HFFc6 (cell line): ENCODE measurements around the gene HOTAIR. TPM values are rescaled to one million over a fixed set of nuclear protein-coding genes. Genes with fewer than 3 reads are reported as not detected.
A peak's percentile ranks its signal among the peaks of the same experiment; 100 is the strongest.

Experiments used
- DNase-seq: peaks from one replicate; pipeline ENCODE4 v3.0.0-alpha.2; 2018
- H3K27ac Mint-ChIP-seq: 2 replicates; pipeline ENCODE4 v1.8.0; 2020; ENCODE audit warnings: mild to moderate bottlenecking, mixed read lengths
- H3K27me3 Mint-ChIP-seq: 2 replicates; pipeline ENCODE4 v1.8.0; 2021; ENCODE audit warnings: mild to moderate bottlenecking, moderate library complexity, mixed read lengths; ENCODE audit not compliant: insufficient read depth
- H3K36me3 Mint-ChIP-seq: 2 replicates; pipeline ENCODE4 v1.8.0; 2021; ENCODE audit warnings: low read depth, mixed read lengths
- H3K4me1 Mint-ChIP-seq: 2 replicates; pipeline ENCODE4 v1.8.0; 2020; ENCODE audit warnings: low read depth, mixed read lengths
- H3K4me3 Mint-ChIP-seq: 2 replicates; pipeline ENCODE4 v1.8.0; 2020; ENCODE audit warnings: mild to moderate bottlenecking, moderate library complexity, mixed read lengths
- H3K9me3 Mint-ChIP-seq: 2 replicates; pipeline ENCODE4 v1.8.0; 2020; ENCODE audit warnings: mild to moderate bottlenecking, mixed read lengths
- total RNA-seq, 6 experiments: library from RNA; stranded (reverse); fragmentation: NEBNext Ultra II Directional; extraction: Animal tissue kit (Norgen Biotek cat#: 25700); gene quantifications; 2 replicates in 1 of 6; 3 replicates in 5 of 6; pipeline ENCODE4 v1.2.3, GENCODE V29; 2021
- TF ChIP-seq, protein P1 (sequence below): fragments of 200-600 bp; sonication (generic); IDR thresholded peaks from 2 replicates; pipeline ENCODE4 v1.5.0; 2021; ENCODE audit warnings: antibody characterized with exemption, mild to moderate bottlenecking

Gene HOTAIR
- total RNA-seq, 6 experiments from 2014 or later: 0.26 to 3.7 (median 2.8) TPM; not detected in 1

DNA sequence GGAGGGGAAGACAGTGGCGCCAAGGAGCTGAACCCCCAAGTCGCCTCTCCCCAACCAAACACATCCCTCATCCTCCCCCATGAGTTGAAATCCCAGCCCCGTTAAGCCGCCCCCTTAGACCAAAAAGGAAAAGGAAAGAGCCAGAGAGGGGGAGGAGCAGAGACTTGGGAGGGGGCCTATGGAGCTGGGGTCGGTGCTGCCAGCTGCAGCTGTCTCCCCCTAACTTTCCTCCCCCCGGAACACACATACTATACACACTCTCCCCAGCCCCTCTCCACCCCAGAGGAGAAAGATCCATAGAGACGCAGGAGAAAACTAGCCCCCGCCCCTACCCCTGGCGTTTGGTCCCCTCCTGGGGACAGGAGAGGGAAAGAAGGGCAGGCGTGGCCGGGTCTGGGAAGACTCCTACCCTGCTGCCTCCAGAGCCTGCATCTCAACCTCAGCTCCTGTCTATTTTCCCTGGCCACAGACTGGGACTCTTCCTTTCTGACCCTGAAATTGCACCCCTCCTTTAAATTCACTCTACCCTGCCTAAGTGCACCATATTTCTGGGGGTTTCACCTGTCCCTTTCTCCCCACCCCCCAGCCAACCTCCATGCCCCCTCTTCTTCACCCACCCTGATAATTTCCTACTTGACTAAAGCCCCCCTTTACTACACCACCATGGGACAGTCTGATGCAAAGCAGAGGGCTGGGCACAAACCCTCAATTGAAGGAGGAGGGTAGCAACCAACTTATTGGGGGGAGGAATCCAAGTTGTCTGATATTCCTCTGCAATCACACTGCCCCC lies 23.6 kb upstream of the HOTAIR start:
- TF ChIP-seq, protein P1, sequence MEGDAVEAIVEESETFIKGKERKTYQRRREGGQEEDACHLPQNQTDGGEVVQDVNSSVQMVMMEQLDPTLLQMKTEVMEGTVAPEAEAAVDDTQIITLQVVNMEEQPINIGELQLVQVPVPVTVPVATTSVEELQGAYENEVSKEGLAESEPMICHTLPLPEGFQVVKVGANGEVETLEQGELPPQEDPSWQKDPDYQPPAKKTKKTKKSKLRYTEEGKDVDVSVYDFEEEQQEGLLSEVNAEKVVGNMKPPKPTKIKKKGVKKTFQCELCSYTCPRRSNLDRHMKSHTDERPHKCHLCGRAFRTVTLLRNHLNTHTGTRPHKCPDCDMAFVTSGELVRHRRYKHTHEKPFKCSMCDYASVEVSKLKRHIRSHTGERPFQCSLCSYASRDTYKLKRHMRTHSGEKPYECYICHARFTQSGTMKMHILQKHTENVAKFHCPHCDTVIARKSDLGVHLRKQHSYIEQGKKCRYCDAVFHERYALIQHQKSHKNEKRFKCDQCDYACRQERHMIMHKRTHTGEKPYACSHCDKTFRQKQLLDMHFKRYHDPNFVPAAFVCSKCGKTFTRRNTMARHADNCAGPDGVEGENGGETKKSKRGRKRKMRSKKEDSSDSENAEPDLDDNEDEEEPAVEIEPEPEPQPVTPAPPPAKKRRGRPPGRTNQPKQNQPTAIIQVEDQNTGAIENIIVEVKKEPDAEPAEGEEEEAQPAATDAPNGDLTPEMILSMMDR: no peak
- Mint-ChIP-seq H3K9me3 (no peaks in the 10 kb centered on the region), H3K4me3 (no peak overlapping the region), H3K4me1 (no peaks in the 10 kb centered on the region), H3K27me3 (peaks cover 73% of the 10 kb centered on the region), H3K36me3 (no peaks in the 10 kb centered on the region), H3K27ac (no peak overlapping the region)
- no peak for DNase-seq

DNA sequence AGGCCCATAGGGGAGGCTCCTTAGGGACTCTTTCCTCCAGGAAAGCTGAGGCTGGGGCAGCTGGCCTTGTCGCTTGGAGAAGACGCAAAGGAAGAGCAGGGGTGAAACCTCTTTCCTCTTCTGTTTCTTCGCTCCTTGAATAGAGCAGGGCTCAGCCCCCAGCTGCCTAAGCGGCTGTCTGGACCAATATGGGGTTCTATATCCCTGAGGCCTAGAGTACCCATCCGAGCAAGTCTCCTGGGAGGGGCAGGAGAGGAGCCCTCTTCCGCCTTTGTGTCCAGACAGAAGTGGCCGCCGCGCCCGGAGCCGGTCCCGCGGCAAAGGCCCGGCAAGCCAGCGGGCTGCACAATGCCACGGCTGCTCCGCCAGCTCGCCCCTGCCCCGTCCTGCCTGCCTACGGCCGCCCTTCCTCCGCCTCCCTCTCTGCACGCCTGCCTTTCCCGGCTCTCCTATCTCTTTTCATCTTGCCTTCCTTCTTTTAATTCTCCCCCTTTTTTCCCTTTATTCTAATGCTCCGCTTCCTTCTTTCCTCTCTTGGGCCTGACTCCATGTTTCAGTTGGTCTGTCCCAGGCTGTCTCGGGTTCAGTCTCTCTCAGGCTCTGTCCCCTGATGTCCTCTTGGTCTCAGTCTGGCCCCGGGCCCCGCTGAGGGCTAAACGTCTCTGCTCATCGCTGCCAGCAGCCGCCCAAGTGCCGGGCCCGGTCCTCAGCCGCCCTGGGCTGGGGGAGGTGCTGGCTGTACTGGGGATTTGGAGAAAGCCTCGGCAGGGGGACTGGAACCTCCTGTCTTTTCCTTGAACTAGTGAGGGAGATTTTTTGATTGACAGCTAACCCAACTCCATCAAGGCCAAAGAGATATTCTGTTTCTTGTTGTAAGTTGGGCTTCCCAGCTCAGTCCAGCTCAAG lies 22.7 kb upstream of the HOTAIR start:
- Mint-ChIP-seq H3K27ac (no peak overlapping the region), H3K9me3 (no peaks in the 10 kb centered on the region), H3K36me3 (no peaks in the 10 kb centered on the region), H3K27me3 (peaks cover 68% of the 10 kb centered on the region), H3K4me3 (no peak overlapping the region), H3K4me1 (no peaks in the 10 kb centered on the region)
- TF ChIP-seq, protein P1: no peak
- DNase-seq: no peak

GRCh38 chr12:53996240-53997203 lies 21.8 kb upstream of the HOTAIR start:
- DNase-seq: no peak
- no peaks in the 10 kb centered on the region for H3K36me3 Mint-ChIP-seq
- H3K4me3 Mint-ChIP-seq: no peak overlapping the region
- H3K27ac Mint-ChIP-seq: no peak overlapping the region
- TF ChIP-seq, protein P1: no peak
- H3K27me3 Mint-ChIP-seq: peaks cover 69% of the 10 kb centered on the region
- H3K9me3 Mint-ChIP-seq: no peaks in the 10 kb centered on the region
- H3K4me1 Mint-ChIP-seq: no peaks in the 10 kb centered on the region

- no peaks in the 10 kb centered on the region for H3K36me3 Mint-ChIP-seq
- no peaks in the 10 kb centered on the region for H3K9me3 Mint-ChIP-seq
- peaks cover 69% of the 10 kb centered on the region for H3K27me3 Mint-ChIP-seq
- no peak overlapping the region for H3K27ac Mint-ChIP-seq
- H3K4me1 Mint-ChIP-seq: no peaks in the 10 kb centered on the region; the same call in 1 of the 2 replicates
- no peak for DNase-seq
- peak overlapping the region; percentile 41; the same call in 1 of the 2 replicates for H3K4me3 Mint-ChIP-seq
- TF ChIP-seq, protein P1: no peak
Observed at GRCh38 chr12:53995378-53996239, 20.9 kb upstream of the HOTAIR start.
